MCF 10A (cell line): ENCODE data around the gene ZNF185. TPM values are rescaled to one million over a fixed set of nuclear protein-coding genes. Genes with fewer than 3 reads are reported as not detected.

Experiments used
- BruUV-seq: library from RNA; stranded (reverse); fragments of 400-500 nt; replicated peaks from 2 replicates; lab custom pipeline; 2021; lab: Mats Ljungman, UMichigan
- CTCF ChIA-PET: fragments of 300-600 bp; sonication (Branson Sonifier 250); formaldehyde crosslinking; extraction: SDS; loops from one replicate; lab custom pipeline; 2021; ENCODE audit warnings: antibody characterized with exemption, inconsistent platforms; lab: Yijun Ruan, JAX
- POLR2A ChIA-PET: fragments of 300-600, 350-650 bp; sonication (Branson Sonifier 250); formaldehyde crosslinking; extraction: SDS; loops from one replicate; lab custom pipeline; 2020; ENCODE audit warnings: antibody characterized with exemption, inconsistent platforms; lab: Yijun Ruan, JAX
- DNase-seq: peaks from one replicate; pipeline ENCODE4 v3.0.0-alpha.2; 2018; ENCODE audit not compliant: unreplicated experiment
- H3K27ac Mint-ChIP-seq: one replicate; pipeline ENCODE4 v1.8.0; 2022; ENCODE audit warnings: mild to moderate bottlenecking, low read depth, mixed read lengths; ENCODE audit not compliant: unreplicated experiment
- H3K27me3 Mint-ChIP-seq: one replicate; pipeline ENCODE4 v1.8.0; 2022; ENCODE audit warnings: mixed read lengths; ENCODE audit not compliant: insufficient read depth, unreplicated experiment
- H3K36me3 Mint-ChIP-seq: one replicate; pipeline ENCODE4 v1.8.0; 2022; ENCODE audit warnings: mild to moderate bottlenecking, moderate library complexity, mixed read lengths; ENCODE audit not compliant: insufficient read depth, unreplicated experiment
- H3K4me1 Mint-ChIP-seq: one replicate; pipeline ENCODE4 v1.8.0; 2022; ENCODE audit warnings: mixed read lengths; ENCODE audit not compliant: insufficient read depth, unreplicated experiment
- H3K4me3 Mint-ChIP-seq: one replicate; pipeline ENCODE4 v1.8.0; 2022; ENCODE audit warnings: mild to moderate bottlenecking, moderate library complexity, mixed read lengths; ENCODE audit not compliant: unreplicated experiment
- H3K9me3 Mint-ChIP-seq: one replicate; pipeline ENCODE4 v1.8.0; 2022; ENCODE audit warnings: mixed read lengths; ENCODE audit not compliant: unreplicated experiment
- CTCF ChIP-seq: fragments of 200-600 bp; IDR thresholded peaks from one replicate; pipeline ENCODE4 v1.8.0; 2022; ENCODE audit warnings: antibody characterized with exemption, mild to moderate bottlenecking; ENCODE audit not compliant: unreplicated experiment
- intact Hi-C: fragments of 100-400 bp; cut with micrococcal nuclease; formaldehyde crosslinking; loops from 2 replicates; pipeline ENCODE4 v1.14.1; 2022
- total RNA-seq: library from RNA; stranded (reverse); gene quantifications from 2 replicates; pipeline ENCODE4 v1.2.3, GENCODE V29; 2022

Gene ZNF185
- total RNA-seq, 1 experiment from 2014 or later, result 17.8 TPM

- ChIA-PET POLR2A (no interaction called here), CTCF (no interaction called here)
- Mint-ChIP-seq H3K27me3 (no peaks in the 10 kb centered on the region), H3K27ac (no peak overlapping the region), H3K36me3 (no peaks in the 10 kb centered on the region), H3K4me3 (no peak overlapping the region), H3K4me1 (no peaks in the 10 kb centered on the region), H3K9me3 (no peaks in the 10 kb centered on the region)
- DNase-seq, result no peak
- TF ChIP-seq CTCF, result no peak
- BruUV-seq, result no TSS peak
- intact Hi-C loops, result loop anchor here (5.0 kb wide), 1 partner anchor 1777 kb away; no protein-coding TSS in a partner anchor
Observed at GRCh38 chrX:152928761-152929400, 31.0 kb downstream of the ZNF185 start.

- no peaks in the 10 kb centered on the region for H3K36me3 Mint-ChIP-seq
- no peak for DNase-seq
- no peaks in the 10 kb centered on the region for H3K9me3 Mint-ChIP-seq
- H3K27ac Mint-ChIP-seq, result no peak overlapping the region
- no TSS peak for BruUV-seq
- ChIA-PET POLR2A (no interaction called here), CTCF (interaction anchor here (2.1 kb wide), 1 partner anchor 24 kb away, joined by 11 read pairs; no protein-coding TSS in a partner anchor)
- H3K4me1 Mint-ChIP-seq, result no peaks in the 10 kb centered on the region
- no peak overlapping the region for H3K4me3 Mint-ChIP-seq
- no peak for TF ChIP-seq CTCF
- H3K27me3 Mint-ChIP-seq, result no peaks in the 10 kb centered on the region
- intact Hi-C loops, result loop anchor here (5.0 kb wide), 1 partner anchor 1778 kb away; no protein-coding TSS in a partner anchor
Observed at GRCh38 chrX:152929898-152930297, 32.0 kb downstream of the ZNF185 start.

- Mint-ChIP-seq H3K4me3 (no peak overlapping the region), H3K27me3 (no peaks in the 10 kb centered on the region), H3K9me3 (no peaks in the 10 kb centered on the region), H3K4me1 (no peaks in the 10 kb centered on the region), H3K27ac (no peak overlapping the region), H3K36me3 (no peaks in the 10 kb centered on the region)
- TF ChIP-seq CTCF, result no peak
- POLR2A ChIA-PET, result interaction anchor here (2.6 kb wide), 1 partner anchor 11 kb away, joined by 8 read pairs; no protein-coding TSS in a partner anchor
- CTCF ChIA-PET, result interaction anchor here (0.5 to 2.1 kb wide), 2 partner anchors 25 to 1217 kb away, joined by 3 to 11 read pairs; no protein-coding TSS in a partner anchor
- intact Hi-C loops, result no loop called here
- no TSS peak for BruUV-seq
- no peak for DNase-seq
Observed at GRCh38 chrX:152930516-152930915, 32.6 kb downstream of the ZNF185 start.

GRCh38 chrX:152932144-152932543 is 34.3 kb downstream of the ZNF185 start:
- no TSS peak for BruUV-seq
- TF ChIP-seq CTCF, result no peak
- DNase-seq, result no peak
- H3K9me3 Mint-ChIP-seq, result no peaks in the 10 kb centered on the region
- H3K4me3 Mint-ChIP-seq, result no peak overlapping the region
- no peak overlapping the region for H3K27ac Mint-ChIP-seq
- H3K4me1 Mint-ChIP-seq, result no peaks in the 10 kb centered on the region
- POLR2A ChIA-PET, result interaction anchor here (2.6 kb wide), 1 partner anchor 9 kb away, joined by 8 read pairs; no protein-coding TSS in a partner anchor
- CTCF ChIA-PET, result interaction anchor here (1.4 to 1.7 kb wide), 2 partner anchors 9 to 28 kb away, joined by 3 to 4 read pairs; no protein-coding TSS in a partner anchor
- intact Hi-C loops, result no loop called here
- H3K36me3 Mint-ChIP-seq, result no peaks in the 10 kb centered on the region
- no peaks in the 10 kb centered on the region for H3K27me3 Mint-ChIP-seq
